Stimulated activated CD8-positive, alpha-beta memory T cell treated with anti-CD3 and anti-CD28 coated beads, Interleukin-15, amount 100 ng/mL, for 4 hours (primary cell): ENCODE measurements around the gene TMEM185B.
A peak's percentile ranks its signal among the peaks of the same experiment; 100 is the strongest.
"Not testable (repeated sequence)": the region's sequence is repeated elsewhere in the genome, so short reads cannot be mapped to it uniquely, and the experiment has no call there.

Experiments used
- DNase-seq, 2 donors: peaks; one replicate each; pipeline ENCODE4 v3.0.0-alpha.2; 2020; ENCODE audit warnings: low read depth in 2 of 2

The TMEM185B gene

GRCh38 chr2:120208381-120209353, 14.5 kb downstream of the TMEM185B start:
- DNase-seq, result no peak

GRCh38 chr2:120206022-120206581, 17.1 kb downstream of the TMEM185B start:
- DNase-seq, result no peak

GRCh38 chr2:120204945-120205670, 18.1 kb downstream of the TMEM185B start:
- no peak for DNase-seq

GRCh38 chr2:120204417-120204816, 18.8 kb downstream of the TMEM185B start:
- DNase-seq, result no peak

- no peak for DNase-seq
Measured at GRCh38 chr2:120204022-120204405, 19.2 kb downstream of the TMEM185B start.

GRCh38 chr2:120203251-120204021, 19.8 kb downstream of the TMEM185B start:
- DNase-seq, result no peak

- DNase-seq, result not testable (repeated sequence)
Measured at GRCh38 chr2:120199817-120200459, 23.3 kb downstream of the TMEM185B start.

- no peak for DNase-seq
Measured at GRCh38 chr2:120195553-120195952, 27.6 kb downstream of the TMEM185B start.

GRCh38 chr2:120192280-120192679, 30.9 kb downstream of the TMEM185B start:
- DNase-seq, result no peak

- DNase-seq, result no peak
Measured at GRCh38 chr2:120189189-120189588, 34.0 kb downstream of the TMEM185B start.

- DNase-seq, result no peak
Measured at GRCh38 chr2:120182019-120182560, 41.1 kb downstream of the TMEM185B start.

GRCh38 chr2:120180066-120180465, 43.1 kb downstream of the TMEM185B start:
- DNase-seq, result no peak

GRCh38 chr2:120179396-120179795, 43.8 kb downstream of the TMEM185B start:
- no peak for DNase-seq

- DNase-seq, result no peak
Measured at GRCh38 chr2:120177973-120178372, 45.2 kb downstream of the TMEM185B start.

- peak; percentile 63 to 66 for DNase-seq
Measured at GRCh38 chr2:120177001-120177621, 46.1 kb downstream of the TMEM185B start.

- DNase-seq, result no peak
Measured at GRCh38 chr2:120176526-120176925, 46.7 kb downstream of the TMEM185B start.

GRCh38 chr2:120174963-120175581, 48.1 kb downstream of the TMEM185B start:
- no peak for DNase-seq
